Cerebellar cortex (tissue), 1 donor: Measurements from ENCODE around the gene HAT1.

Source experiments
- DNase-seq: peaks from one replicate; pipeline ENCODE4 v3.0.0-alpha.2; 2015; ENCODE audit warnings: low spot score

The HAT1 gene

DNA sequence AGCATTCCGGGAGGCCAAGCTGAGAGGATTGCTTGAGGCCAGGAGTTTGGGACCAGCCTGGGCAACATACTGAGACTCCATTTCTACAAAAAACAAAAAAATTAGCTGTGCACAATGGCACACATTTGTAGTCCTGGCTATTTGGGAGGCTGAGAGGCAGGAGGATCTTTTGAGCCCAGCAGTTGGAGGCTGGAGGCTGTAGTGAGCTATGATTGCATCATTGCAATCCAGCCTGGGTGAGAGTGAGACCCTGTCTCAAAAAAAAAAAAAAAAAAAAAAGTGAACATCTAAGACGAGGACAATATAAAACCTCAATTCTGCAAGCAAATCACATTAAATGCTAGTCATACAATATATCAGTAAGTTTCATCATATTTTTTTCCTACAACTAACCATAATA lies 2.8 kb upstream of the HAT1 start:
- no peak for DNase-seq

DNA sequence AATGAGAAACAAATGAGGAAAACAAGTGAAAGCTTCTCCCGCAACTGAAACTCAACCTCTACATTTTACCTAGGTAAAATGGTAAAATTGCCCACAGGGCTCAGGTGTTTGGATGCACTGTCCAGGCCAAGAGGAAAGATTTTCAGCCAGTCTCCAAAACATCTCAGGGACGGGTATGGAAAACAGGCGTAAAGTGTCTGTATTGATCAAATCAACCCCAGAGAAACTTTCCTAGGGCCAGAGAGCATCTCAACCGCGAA lies 361 bp upstream of the HAT1 start:
- no peak for DNase-seq

- DNase-seq = peak; percentile 30
These were observed 945 bp downstream of the HAT1 start for GRCh38 chr2:171923206-171923605.

- no peak for DNase-seq
These were observed 2.1 kb downstream of the HAT1 start for GRCh38 chr2:171924170-171924942.

GRCh38 chr2:171930385-171930784 lies 8.1 kb downstream of the HAT1 start:
- DNase-seq = no peak

GRCh38 chr2:171939058-171939742 lies 16.9 kb downstream of the HAT1 start:
- no peak for DNase-seq

GRCh38 chr2:171939743-171940071 lies 17.4 kb downstream of the HAT1 start:
- no peak for DNase-seq

DNA sequence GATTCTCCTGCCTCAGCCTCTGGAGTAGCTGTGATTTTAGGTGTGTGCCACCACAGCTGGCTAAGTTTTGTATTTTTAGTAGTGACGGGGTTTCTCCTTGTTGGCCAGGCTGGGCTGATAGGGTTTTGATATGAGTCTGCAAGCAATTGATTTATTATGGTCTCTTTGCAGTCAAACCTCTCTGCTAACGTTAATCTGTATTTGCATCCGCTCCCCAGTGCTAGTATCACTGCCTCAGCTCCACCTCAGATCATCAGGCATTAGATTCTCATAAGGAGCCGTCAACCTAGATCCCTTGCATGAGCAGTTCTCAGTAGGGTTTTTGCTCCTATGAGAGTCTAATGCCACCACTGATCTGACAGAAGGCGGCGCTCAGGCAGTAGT lies 19.0 kb downstream of the HAT1 start:
- DNase-seq = no peak

DNA sequence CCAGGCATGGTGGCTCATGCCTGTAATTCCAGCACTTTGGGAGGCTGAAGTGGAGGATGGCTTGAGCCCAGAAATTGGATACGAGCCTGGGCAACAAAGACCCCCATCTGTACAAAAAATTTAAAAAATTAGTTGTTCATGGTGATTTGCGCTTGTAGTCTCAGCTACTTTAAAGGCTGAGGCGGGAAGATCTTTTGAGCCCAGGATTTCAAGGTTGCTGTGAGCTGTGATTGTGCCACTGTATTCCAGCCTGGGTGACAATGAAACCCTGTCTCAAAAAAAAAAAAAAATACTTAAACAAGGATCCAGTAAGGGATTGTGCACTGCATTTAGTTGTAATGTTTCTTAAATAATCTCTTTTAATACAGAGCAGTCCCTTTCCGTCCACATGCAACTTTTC lies 21.6 kb downstream of the HAT1 start:
- no peak for DNase-seq

GRCh38 chr2:171952276-171952675 lies 30.0 kb downstream of the HAT1 start:
- no peak for DNase-seq

GRCh38 chr2:171952748-171953147 lies 30.5 kb downstream of the HAT1 start:
- DNase-seq = no peak

DNA sequence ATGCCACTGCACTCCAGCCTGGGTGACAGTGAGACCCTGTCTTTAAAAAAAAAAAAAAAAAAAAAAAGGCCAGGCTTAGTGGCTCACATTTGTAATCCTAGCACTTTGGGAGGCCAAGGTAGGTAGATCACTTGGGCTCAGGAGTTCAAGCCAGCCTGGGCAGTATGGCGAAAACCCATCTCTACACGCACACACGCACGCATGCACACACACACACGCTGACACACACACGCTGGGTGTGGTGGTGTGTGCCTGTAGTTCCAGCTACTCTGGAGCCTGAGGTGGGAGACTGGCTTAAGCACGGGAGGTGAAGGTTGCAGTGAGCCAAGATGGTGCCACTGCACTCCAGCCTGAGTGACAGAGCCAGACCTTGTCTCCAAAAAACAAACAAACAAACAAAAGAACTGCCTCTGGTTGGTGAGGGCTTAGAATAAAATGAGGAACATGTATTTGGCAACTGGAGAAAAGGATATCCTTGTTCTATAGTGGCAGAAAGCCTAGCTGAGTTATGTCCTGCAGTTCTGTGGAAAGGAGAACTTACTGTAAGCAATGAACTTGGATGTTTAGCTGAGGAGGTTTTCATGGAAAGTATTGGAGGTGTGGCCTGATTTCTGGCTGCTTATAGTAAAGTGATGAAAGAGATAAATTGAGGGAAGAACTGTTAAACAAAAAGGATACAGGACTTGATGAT lies 34.0 kb downstream of the HAT1 start:
- DNase-seq = peak; percentile 14

DNA sequence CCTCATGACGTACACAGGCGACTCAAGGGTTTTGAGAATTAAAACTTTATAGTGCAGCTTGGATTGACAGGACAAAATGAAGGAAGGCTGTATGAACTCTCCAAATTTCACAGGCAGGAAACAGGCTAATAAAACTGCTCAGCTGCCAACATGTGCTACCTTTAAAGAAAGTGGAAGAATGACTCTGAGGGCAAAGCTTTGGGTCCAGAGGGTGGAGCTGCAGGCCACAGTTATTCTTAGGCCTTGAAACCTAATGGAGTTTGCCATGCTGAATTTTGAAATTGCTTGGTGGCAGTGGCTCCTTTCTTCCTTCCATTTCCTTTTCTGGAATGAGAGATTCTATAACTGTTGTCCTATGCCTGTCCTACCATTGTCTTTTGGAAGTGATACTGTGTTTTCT lies 34.8 kb downstream of the HAT1 start:
- DNase-seq = peak; percentile 74

DNA sequence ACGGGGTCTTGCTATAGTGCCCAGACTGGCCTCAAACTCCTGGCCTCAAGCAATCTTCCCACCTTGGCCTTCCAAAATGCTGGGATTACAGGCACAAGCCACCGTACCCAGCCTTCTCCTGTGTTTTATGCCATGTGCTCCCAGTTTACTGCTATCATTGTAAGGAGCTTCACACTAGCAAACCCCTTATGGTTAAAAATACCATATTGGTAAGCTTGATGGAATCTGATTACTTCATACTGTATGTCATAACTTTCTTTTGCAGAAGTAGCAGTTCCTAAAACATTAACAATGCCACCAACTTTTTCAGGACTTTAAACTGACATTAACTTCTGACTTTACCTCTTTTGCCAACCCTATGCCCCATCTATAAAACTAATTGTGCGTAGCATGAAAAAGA lies 36.2 kb downstream of the HAT1 start:
- DNase-seq = no peak

DNA sequence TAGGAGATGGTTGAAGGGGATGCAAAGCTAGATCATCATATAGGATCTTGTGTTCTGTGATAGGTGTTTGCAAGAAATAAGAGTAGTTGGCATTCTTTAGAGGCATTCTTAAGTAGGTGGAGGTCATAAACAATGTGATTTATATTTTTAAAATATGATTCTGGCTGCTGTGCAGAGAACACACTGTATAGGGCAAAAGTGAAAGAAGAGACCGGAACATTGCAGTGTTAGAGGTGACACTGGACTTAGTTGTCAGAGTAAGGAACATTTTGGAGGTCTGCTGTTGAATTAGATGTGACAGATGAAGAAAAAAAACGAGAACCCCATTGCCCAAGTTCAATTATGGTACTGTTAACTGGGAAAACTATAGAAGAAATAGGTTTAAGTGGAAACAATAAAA lies 37.7 kb downstream of the HAT1 start:
- DNase-seq = no peak

DNA sequence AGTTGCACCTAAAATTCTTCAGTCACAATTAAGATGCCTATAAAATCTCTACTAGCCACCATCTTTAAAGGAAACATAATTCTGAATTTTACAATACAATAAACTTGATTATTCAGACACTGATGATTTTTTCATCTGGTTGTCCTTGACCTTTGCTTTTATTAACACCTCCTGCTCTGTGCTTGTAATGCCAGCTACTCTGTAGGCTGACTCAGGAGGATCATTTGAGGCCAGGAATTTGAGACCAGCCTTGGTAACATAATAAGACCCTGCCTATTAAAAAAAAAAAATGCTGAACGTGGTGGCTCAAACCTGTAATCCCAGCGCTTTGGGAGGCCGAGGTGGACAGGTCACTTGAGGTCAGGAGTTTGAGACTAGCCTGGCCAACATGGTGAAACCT lies 38.3 kb downstream of the HAT1 start:
- DNase-seq = no peak

DNA sequence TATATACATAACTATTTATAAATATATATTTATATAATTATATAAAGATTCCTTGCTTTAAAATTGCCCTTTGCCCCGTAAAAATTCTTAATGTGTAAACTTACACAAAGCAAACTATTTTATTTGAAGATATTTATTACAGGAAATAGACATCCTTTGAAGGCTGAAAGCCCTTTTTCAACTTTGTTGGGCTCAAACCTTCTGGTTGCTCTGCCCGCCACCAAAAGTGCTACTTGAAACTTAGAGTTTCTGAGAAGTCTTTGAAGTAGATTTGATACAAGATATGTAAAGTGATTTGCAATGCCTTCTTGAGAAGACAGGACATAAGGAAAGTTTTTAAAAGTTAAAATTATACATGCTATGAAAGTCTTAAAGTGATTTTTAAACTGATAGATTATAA lies 40.9 kb downstream of the HAT1 start:
- no peak for DNase-seq

DNA sequence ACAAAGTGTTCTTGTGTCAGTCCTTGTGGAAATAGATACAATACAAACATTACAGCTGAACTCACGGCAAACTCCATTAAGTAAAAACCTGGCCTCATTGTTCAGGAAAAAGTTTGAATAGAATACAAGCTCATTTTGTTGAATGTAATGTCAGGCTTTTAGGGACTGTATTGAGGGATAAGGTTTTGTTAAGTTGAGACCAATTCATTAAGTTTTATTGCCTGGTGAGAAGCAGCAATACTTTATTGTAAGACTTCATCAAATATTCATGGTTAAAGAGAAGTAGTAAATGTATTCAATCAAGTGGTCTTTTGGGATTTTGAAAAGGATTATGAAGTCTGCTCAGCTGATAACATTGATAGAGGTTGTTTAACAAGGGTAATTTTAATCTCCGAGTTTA lies 42.0 kb downstream of the HAT1 start:
- no peak for DNase-seq

GRCh38 chr2:171965238-171965637 lies 43.0 kb downstream of the HAT1 start:
- DNase-seq = no peak

DNA sequence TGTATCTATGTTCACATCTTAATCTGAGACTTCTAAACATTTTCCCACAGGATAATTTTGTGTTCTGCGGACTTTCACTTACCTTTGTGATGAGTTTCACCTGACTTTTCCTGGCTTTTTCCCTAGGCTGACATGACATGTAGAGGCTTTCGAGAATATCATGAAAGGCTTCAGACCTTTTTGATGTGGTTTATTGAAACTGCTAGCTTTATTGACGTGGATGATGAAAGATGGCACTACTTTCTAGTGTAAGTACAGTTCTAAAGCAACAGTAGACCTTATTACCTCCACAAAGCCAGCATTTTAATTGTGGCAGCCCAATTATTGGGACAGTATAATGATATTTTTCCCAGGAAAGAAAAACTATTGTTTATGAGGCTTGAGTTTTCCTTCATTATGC lies 43.4 kb downstream of the HAT1 start:
- no peak for DNase-seq

GRCh38 chr2:171966235-171966634 lies 44.0 kb downstream of the HAT1 start:
- no peak for DNase-seq

DNA sequence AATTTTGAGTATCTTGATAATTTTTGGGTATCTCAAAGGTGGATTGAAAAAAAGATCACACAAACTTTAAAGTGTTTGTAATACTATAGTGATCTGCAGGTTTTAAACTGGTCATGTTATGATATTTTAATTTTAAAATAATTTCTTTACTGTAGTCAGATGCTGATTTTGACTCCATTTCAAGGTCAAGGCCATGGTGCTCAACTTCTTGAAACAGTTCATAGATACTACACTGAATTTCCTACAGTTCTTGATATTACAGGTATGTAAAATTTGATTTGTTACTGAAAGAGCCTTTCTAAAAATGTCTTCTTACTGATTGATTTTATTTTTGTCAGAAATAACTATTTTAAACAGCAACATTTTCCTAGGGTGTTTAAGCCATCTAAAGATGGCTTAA lies 44.4 kb downstream of the HAT1 start:
- no peak for DNase-seq

- no peak for DNase-seq
These were observed 46.2 kb downstream of the HAT1 start for GRCh38 chr2:171968509-171968908.
